Measurements from ENCODE around the gene ABCG1.

- TF ChIP-seq POLR2A (IDR thresholded peaks at IDR 0.05) (no peak), CTCF (IDR thresholded peaks at IDR 0.05) (no peak)
Observed at GRCh38 chr21:42252778-42253340, 33.9 kb downstream of the ABCG1 start.

All from heart left ventricle (tissue), 13 donors.